HEK293T (cell line): ENCODE measurements around the gene UGGT2.
"Not testable (repeated sequence)": the region's sequence is repeated elsewhere in the genome, so short reads cannot be mapped to it uniquely, and the experiment has no call there.

Experiments used
- FOXA1 ChIP-seq: fragments of 450-650 bp; IDR thresholded peaks from 2 replicates; pipeline ENCODE4 v1.6.1; 2016; ENCODE audit warnings: mild to moderate bottlenecking
- L3MBTL2 ChIP-seq: fragments of 450-650 bp; conservative IDR thresholded peaks from 2 replicates; pipeline ENCODE4 v1.6.1; 2016; ENCODE audit warnings: mild to moderate bottlenecking
- SP1 ChIP-seq: fragments of 450-650 bp; IDR thresholded peaks from 2 replicates; pipeline ENCODE4 v1.6.1; 2017

DNA sequence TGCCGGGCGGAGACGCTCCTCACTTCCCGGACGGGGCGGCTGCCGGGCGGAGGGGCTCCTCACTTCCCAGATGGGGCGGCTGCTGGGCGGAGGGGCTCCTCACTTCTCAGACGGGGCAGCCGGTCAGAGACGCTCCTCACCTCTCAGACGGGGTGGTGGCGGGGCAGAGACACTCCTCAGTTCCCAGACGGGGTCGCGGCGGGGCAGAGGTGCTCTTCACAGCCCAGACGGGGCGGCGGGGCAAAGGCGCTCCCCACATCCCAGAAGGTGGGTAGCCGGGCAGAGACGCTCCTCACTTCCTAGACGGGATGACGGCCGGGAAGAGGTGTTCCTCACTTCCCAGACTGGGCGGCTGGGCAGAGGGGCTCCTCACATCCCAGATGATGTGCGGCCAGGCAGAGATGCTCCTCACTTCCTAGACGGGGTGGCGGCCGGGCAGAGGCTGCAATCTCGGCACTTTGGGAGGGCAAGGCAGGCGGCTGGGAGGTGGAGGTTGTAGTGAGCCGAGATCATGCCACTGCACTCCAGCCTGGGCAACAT, 124.8 kb downstream of the UGGT2 start:
- TF ChIP-seq L3MBTL2, SP1, FOXA1: not testable (repeated sequence)
